ENCODE results near the gene BRINP1.
A peak's percentile ranks its signal among the peaks of the same experiment; 100 is the strongest.

BRINP1 gene

DNA sequence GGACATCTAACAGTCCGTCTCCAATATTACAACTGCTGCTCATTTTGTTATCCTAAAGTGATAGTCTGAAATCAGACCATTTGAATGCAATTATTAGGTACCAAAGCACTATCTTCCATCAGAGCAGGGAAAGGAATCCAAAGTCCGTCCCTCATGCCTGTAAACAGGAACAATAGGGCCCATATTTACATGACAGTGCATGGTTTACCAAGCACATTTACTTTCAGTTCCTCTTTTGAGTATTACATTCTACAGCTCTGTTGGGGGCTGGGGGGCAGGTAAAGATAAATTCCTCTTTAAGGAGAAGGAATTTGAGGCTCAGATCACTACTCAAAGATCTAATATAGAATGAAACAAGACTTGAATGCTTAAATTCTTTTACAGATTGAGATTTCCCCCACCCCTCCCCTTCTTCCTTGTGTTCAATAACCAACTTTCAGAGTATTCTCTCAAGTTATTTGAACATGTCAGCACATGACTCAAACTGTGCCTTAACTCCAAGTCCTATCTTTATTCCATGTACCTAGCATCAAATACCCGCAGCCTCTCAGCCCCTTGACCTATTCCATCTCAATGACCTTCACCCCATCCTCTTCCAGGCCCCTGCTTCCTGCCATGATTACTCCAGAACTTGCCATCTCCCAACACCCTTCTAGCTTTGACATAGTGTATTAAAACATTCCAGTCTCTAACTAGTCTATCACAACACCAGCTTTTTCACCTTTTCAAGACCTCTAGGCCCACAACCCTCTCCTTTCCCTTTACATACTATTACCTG, 71.0 kb downstream of the BRINP1 start:
- H3K36me3 ChIP-seq (ENCODE audit: control insufficient read depth in 1 of 2, insufficient read depth in 2 of 2, low read length in 2 of 2): no peaks in the 10 kb centered on the region
- H2AFZ ChIP-seq (ENCODE audit: insufficient read depth, low read length, poor library complexity): no peak overlapping the region
- H3K9me3 ChIP-seq (ENCODE audit: insufficient read depth, low read depth, low read length): no peaks in the 10 kb centered on the region
- no peaks in the 10 kb centered on the region for H3K79me2 ChIP-seq (ENCODE audit: control insufficient read depth, insufficient read depth, low read length, poor library complexity)
- no peak overlapping the region for H3K4me3 ChIP-seq (ENCODE audit: low read depth, low read length)
- no peak overlapping the region for H3K14ac ChIP-seq (ENCODE audit: low read length)
- no peak overlapping the region for H4K91ac ChIP-seq (ENCODE audit: low read depth, low read length)
- H3K4me1 ChIP-seq (ENCODE audit: control insufficient read depth in 1 of 2, insufficient read depth in 2 of 2, low read length in 2 of 2): no peaks in the 10 kb centered on the region
- no peak overlapping the region for H2BK12ac ChIP-seq (ENCODE audit: low read length)
- no peak overlapping the region for H3K4ac ChIP-seq (ENCODE audit: low read depth, low read length)
- no peaks in the 10 kb centered on the region for H3K27me3 ChIP-seq (ENCODE audit: insufficient read depth, low read length)
- no peak for DNase-seq
- no CpG with 5 or more reads among the region's 3 CpGs for WGBS (ENCODE audit: extremely low coverage, insufficient coverage, insufficient read length)
- H3K27ac ChIP-seq (ENCODE audit: low read depth, low read length): no peak overlapping the region
- no peak overlapping the region for H4K8ac ChIP-seq (ENCODE audit: low read depth, low read length)
- no peak overlapping the region for H3K23ac ChIP-seq (ENCODE audit: low read length)
- H2AK5ac ChIP-seq (ENCODE audit: low read length): no peak overlapping the region
- H2BK5ac ChIP-seq (ENCODE audit: low read depth, low read length, poor library complexity): no peak overlapping the region
- H3K9ac ChIP-seq (ENCODE audit: low read length): no peak overlapping the region
- H3K18ac ChIP-seq (ENCODE audit: low read length): no peak overlapping the region
- H3K79me1 ChIP-seq (ENCODE audit: low read length): no peaks in the 10 kb centered on the region
- H4K12ac ChIP-seq (ENCODE audit: low read depth, low read length): no peak overlapping the region
- H2BK120ac ChIP-seq (ENCODE audit: insufficient read depth, low read length, poor library complexity): no peak overlapping the region
- H3K4me2 ChIP-seq (ENCODE audit: low read length): no peak overlapping the region

DNA sequence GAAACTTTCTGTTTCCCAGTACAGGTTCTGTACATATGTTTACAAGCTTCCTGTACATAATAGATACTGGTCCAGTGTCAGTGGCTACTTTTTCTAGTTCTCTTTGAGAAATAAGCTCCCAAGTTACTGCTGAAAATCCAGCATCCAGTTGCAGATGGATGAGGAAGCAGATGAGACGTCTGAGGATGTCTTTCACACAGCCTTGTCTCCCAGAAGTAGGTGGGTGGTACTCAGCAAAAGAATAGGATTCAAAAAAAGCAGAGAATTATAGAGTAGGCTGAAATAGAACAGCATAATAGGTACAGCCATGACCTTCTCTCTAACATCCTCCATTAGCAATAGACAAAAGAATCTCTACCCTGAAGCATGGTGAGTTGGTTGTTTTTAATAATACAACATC, 77.7 kb downstream of the BRINP1 start:
- Histone ChIP-seq H3K27ac (ENCODE audit: low read depth, low read length) (no peak overlapping the region), H3K4me2 (ENCODE audit: low read length) (no peak overlapping the region), H2AK5ac (ENCODE audit: low read length) (no peak overlapping the region), H3K4me1 (ENCODE audit: control insufficient read depth in 1 of 2, insufficient read depth in 2 of 2, low read length in 2 of 2) (no peaks in the 10 kb centered on the region), H4K12ac (ENCODE audit: low read depth, low read length) (no peak overlapping the region), H3K79me1 (ENCODE audit: low read length) (no peaks in the 10 kb centered on the region), H3K36me3 (ENCODE audit: control insufficient read depth in 1 of 2, insufficient read depth in 2 of 2, low read length in 2 of 2) (no peaks in the 10 kb centered on the region), H3K9ac (ENCODE audit: low read length) (no peak overlapping the region), H3K79me2 (ENCODE audit: control insufficient read depth, insufficient read depth, low read length, poor library complexity) (no peaks in the 10 kb centered on the region), H3K9me3 (ENCODE audit: insufficient read depth, low read depth, low read length) (no peaks in the 10 kb centered on the region), H2BK5ac (ENCODE audit: low read depth, low read length, poor library complexity) (no peak overlapping the region), H3K18ac (ENCODE audit: low read length) (no peak overlapping the region), H2BK12ac (ENCODE audit: low read length) (no peak overlapping the region), H4K91ac (ENCODE audit: low read depth, low read length) (no peak overlapping the region), H4K8ac (ENCODE audit: low read depth, low read length) (no peak overlapping the region), H3K4me3 (ENCODE audit: low read depth, low read length) (no peak overlapping the region), H3K23ac (ENCODE audit: low read length) (no peak overlapping the region), H2BK120ac (ENCODE audit: insufficient read depth, low read length, poor library complexity) (no peak overlapping the region), H3K14ac (ENCODE audit: low read length) (no peak overlapping the region), H2AFZ (ENCODE audit: insufficient read depth, low read length, poor library complexity) (no peak overlapping the region), H3K4ac (ENCODE audit: low read depth, low read length) (no peak overlapping the region), H3K27me3 (ENCODE audit: insufficient read depth, low read length) (no peaks in the 10 kb centered on the region)
- no peak for DNase-seq
- WGBS (ENCODE audit: extremely low coverage, insufficient coverage, insufficient read length): no CpG with 5 or more reads among the region's 1 CpG

DNA sequence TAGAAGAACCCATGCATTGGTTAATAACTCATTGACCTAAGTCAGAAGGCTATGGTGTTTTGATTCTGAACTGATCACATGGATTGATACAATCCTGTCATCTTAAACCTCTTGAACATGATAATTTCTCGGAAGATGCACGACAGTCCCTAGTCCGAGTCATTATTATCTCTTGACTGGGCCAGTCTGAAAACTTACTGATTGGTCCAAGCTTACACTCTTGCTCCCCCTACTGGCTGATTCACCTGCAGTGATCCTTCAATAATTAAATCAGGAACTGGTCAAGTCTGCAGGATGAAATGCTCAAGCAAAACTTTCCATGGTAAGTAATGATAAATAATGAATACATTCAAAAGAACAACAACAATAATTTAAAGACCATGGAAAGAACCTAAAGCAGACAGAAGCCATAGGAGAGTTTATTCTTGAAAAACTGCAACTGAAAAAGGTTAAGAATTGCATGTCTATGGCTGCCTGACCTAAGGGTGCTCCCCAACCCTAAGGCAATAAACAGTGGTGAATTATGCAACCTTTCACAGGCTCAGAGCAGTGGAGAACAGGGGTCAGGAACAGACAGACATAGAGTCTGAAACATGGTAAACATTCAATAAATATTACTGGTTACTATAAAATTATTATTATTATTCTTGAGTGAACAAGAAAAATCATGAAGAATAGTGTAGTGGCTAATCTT, 79.3 kb downstream of the BRINP1 start:
- Histone ChIP-seq H3K79me1 (ENCODE audit: low read length) (no peaks in the 10 kb centered on the region), H4K8ac (ENCODE audit: low read depth, low read length) (no peak overlapping the region), H4K12ac (ENCODE audit: low read depth, low read length) (no peak overlapping the region), H3K79me2 (ENCODE audit: control insufficient read depth, insufficient read depth, low read length, poor library complexity) (no peaks in the 10 kb centered on the region), H3K4ac (ENCODE audit: low read depth, low read length) (no peak overlapping the region), H2BK120ac (ENCODE audit: insufficient read depth, low read length, poor library complexity) (no peak overlapping the region), H3K14ac (ENCODE audit: low read length) (no peak overlapping the region), H2BK5ac (ENCODE audit: low read depth, low read length, poor library complexity) (no peak overlapping the region), H3K4me3 (ENCODE audit: low read depth, low read length) (no peak overlapping the region), H3K27me3 (ENCODE audit: insufficient read depth, low read length) (no peaks in the 10 kb centered on the region), H3K27ac (ENCODE audit: low read depth, low read length) (no peak overlapping the region), H2AK5ac (ENCODE audit: low read length) (no peak overlapping the region), H3K4me2 (ENCODE audit: low read length) (no peak overlapping the region), H3K36me3 (ENCODE audit: control insufficient read depth in 1 of 2, insufficient read depth in 2 of 2, low read length in 2 of 2) (no peaks in the 10 kb centered on the region), H2AFZ (ENCODE audit: insufficient read depth, low read length, poor library complexity) (no peak overlapping the region), H3K18ac (ENCODE audit: low read length) (no peak overlapping the region), H3K9ac (ENCODE audit: low read length) (no peak overlapping the region), H4K91ac (ENCODE audit: low read depth, low read length) (no peak overlapping the region), H3K23ac (ENCODE audit: low read length) (no peak overlapping the region), H3K4me1 (ENCODE audit: control insufficient read depth in 1 of 2, insufficient read depth in 2 of 2, low read length in 2 of 2) (no peaks in the 10 kb centered on the region), H2BK12ac (ENCODE audit: low read length) (no peak overlapping the region), H3K9me3 (ENCODE audit: insufficient read depth, low read depth, low read length) (no peaks in the 10 kb centered on the region)
- DNase-seq: peak in 1 of 2 donors; percentile 52
- WGBS (ENCODE audit: extremely low coverage, insufficient coverage, insufficient read length): no CpG with 5 or more reads among the region's 3 CpGs

DNA sequence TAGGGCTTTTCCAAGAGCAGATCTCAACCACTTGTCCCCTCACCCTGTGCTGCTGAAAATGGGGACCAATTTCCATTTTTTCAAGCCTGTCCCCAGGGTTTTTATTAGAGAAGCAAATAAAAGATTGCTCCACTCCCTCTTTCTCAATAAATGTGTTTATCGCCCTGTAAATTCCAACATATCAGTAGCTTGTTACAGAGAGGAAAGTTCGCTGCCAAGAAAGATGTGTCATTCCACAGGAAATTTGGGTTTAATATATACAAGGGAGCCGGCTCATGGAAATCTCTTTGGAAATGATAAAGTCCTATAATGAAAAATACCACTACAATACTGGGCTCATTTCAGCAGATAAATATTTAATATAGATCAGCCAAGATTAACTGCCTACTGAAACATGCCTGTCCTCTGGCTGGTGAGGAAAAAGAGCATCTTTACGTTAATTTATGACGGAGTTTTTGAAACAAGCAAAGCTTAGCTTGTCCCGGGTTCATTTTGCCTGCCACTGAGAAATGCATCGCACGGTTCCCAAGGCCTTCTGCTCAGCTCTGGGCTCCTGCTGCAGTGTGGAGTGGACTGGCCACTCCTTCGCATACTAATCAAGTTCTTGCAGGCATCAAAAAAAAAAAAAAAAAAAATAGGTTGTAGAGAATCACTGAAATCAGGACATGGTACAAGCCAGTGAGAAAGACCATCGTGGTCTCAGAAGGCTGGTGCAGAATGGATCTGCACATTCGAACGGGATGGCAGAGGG, 84.5 kb downstream of the BRINP1 start:
- no peak overlapping the region for H3K9ac ChIP-seq (ENCODE audit: low read length)
- H2AFZ ChIP-seq (ENCODE audit: insufficient read depth, low read length, poor library complexity): no peak overlapping the region
- no peak overlapping the region for H3K4me3 ChIP-seq (ENCODE audit: low read depth, low read length)
- no peak overlapping the region for H2BK120ac ChIP-seq (ENCODE audit: insufficient read depth, low read length, poor library complexity)
- no peak overlapping the region for H3K4me2 ChIP-seq (ENCODE audit: low read length)
- no peak overlapping the region for H3K4ac ChIP-seq (ENCODE audit: low read depth, low read length)
- H3K9me3 ChIP-seq (ENCODE audit: insufficient read depth, low read depth, low read length): no peaks in the 10 kb centered on the region
- H3K27ac ChIP-seq (ENCODE audit: low read depth, low read length): no peak overlapping the region
- no peak for DNase-seq
- no peak overlapping the region for H4K12ac ChIP-seq (ENCODE audit: low read depth, low read length)
- H3K23ac ChIP-seq (ENCODE audit: low read length): no peak overlapping the region
- H3K79me1 ChIP-seq (ENCODE audit: low read length): no peaks in the 10 kb centered on the region
- no peak overlapping the region for H4K8ac ChIP-seq (ENCODE audit: low read depth, low read length)
- no peak overlapping the region for H2BK5ac ChIP-seq (ENCODE audit: low read depth, low read length, poor library complexity)
- no peak overlapping the region for H2BK12ac ChIP-seq (ENCODE audit: low read length)
- no peaks in the 10 kb centered on the region for H3K27me3 ChIP-seq (ENCODE audit: insufficient read depth, low read length)
- no peak overlapping the region for H4K91ac ChIP-seq (ENCODE audit: low read depth, low read length)
- H2AK5ac ChIP-seq (ENCODE audit: low read length): no peak overlapping the region
- H3K14ac ChIP-seq (ENCODE audit: low read length): no peak overlapping the region
- no peaks in the 10 kb centered on the region for H3K79me2 ChIP-seq (ENCODE audit: control insufficient read depth, insufficient read depth, low read length, poor library complexity)
- WGBS (ENCODE audit: extremely low coverage, insufficient coverage, insufficient read length): no CpG with 5 or more reads among the region's 12 CpGs
- H3K4me1 ChIP-seq (ENCODE audit: control insufficient read depth in 1 of 2, insufficient read depth in 2 of 2, low read length in 2 of 2): no peaks in the 10 kb centered on the region
- no peaks in the 10 kb centered on the region for H3K36me3 ChIP-seq (ENCODE audit: control insufficient read depth in 1 of 2, insufficient read depth in 2 of 2, low read length in 2 of 2)
- no peak overlapping the region for H3K18ac ChIP-seq (ENCODE audit: low read length)
